HCT116 (cell line): ENCODE results near the gene ABTB1. TPM values are rescaled to one million over a fixed set of nuclear protein-coding genes. Genes with fewer than 3 reads are reported as not detected.

Source experiments
- ATAC-seq: fragments of 200-7000 bp; cut with Tn5 transposase; 2 replicates; pipeline ENCODE4 v1.9.1; 2020; ENCODE audit warnings: mild to moderate bottlenecking, moderate library complexity
- BruUV-seq: library from RNA; stranded (reverse); fragments of 400-500 nt; replicated peaks from 2 replicates; lab custom pipeline; 2021; lab: Mats Ljungman, UMichigan
- CTCF ChIA-PET: fragments of 300-600 bp; sonication (Branson Sonifier 250); formaldehyde crosslinking; loops from one replicate; lab custom pipeline; 2021; ENCODE audit warnings: antibody characterized with exemption; lab: Charles Lee
- POLR2A ChIA-PET: fragments of 300-600, 350-600 bp; sonication (Branson Sonifier 250); formaldehyde crosslinking; loops from one replicate; lab custom pipeline; 2021; ENCODE audit warnings: antibody characterized with exemption; lab: Charles Lee
- RAD21 ChIA-PET, 2 experiments: fragments of 300-600 bp; sonication (Branson Sonifier 250); formaldehyde crosslinking; loops; one replicate each; lab custom pipeline; 2023; ENCODE audit warnings: low total read pairs in 2 of 2; ENCODE audit not compliant: uncharacterized antibody in 2 of 2, unreplicated experiment in 2 of 2, low non-redundant PET in 1 of 2; lab: Charles Lee
- DNase-seq: peaks from one replicate; pipeline ENCODE4 v3.0.0-alpha.2; 2010; ENCODE audit warnings: low read depth, low spot score
- H2AFZ ChIP-seq: fragments of 200-600 bp; shearing (Covaris generic), sonication (generic); 2 replicates; pipeline ENCODE4 v1.6.1; 2017; ENCODE audit warnings: low read depth, mixed run types, mixed read lengths, antibody characterized with exemption, low read length; ENCODE audit not compliant: poor library complexity, severe bottlenecking
- H3K27ac ChIP-seq: 2 replicates; pipeline ENCODE4 v1.5.1; 2012; ENCODE audit warnings: low read depth, low read length
- H3K27me3 ChIP-seq: fragments of 200-600 bp; sonication (generic); 2 replicates; pipeline ENCODE4 v1.6.1; 2016; ENCODE audit warnings: mixed run types, low read length, mixed read lengths; ENCODE audit not compliant: insufficient read depth
- H3K36me3 ChIP-seq, 2 experiments: fragments of 200-500 bp in 1 of 2; fragments of 200-600 bp in 1 of 2; sonication (Bioruptor generic) in 1 of 2; sonication (generic) in 1 of 2; 2 replicates each; pipeline versions ENCODE4 v1.5.1 to v1.6.1; 2014 to 2016; ENCODE audit warnings: low read length in 2 of 2, inconsistent platforms in 1 of 2, mixed read lengths in 1 of 2, mixed run types in 1 of 2; ENCODE audit not compliant: insufficient read depth in 2 of 2, control insufficient read depth in 1 of 2
- H3K4me1 ChIP-seq, 2 experiments: fragments of 200-600 bp in 1 of 2; sonication (generic) in 1 of 2; 2 replicates each; pipeline versions ENCODE4 v1.5.1 to v1.6.1; 2012 to 2017; ENCODE audit warnings: low read length in 2 of 2, inconsistent platforms in 1 of 2, mild to moderate bottlenecking in 1 of 2, mixed read lengths in 1 of 2, mixed run types in 1 of 2, moderate library complexity in 1 of 2; ENCODE audit not compliant: insufficient read depth in 2 of 2, control insufficient read depth in 1 of 2
- H3K4me2 ChIP-seq: fragments of 200-600 bp; sonication (generic); 2 replicates; pipeline ENCODE4 v1.6.1; 2017; ENCODE audit warnings: mixed run types, low read length, mixed read lengths
- H3K4me3 ChIP-seq, 2 experiments: fragments of 200-600 bp in 1 of 2; sonication (generic) in 1 of 2; replicated peaks in 1 of 2; 2 replicates each; pipeline ENCODE4 v1.5.1; 2011 to 2016; ENCODE audit warnings: low read length in 2 of 2, control low read depth in 1 of 2, low read depth in 1 of 2, mild to moderate bottlenecking in 1 of 2, mixed read lengths in 1 of 2, mixed run types in 1 of 2
- H3K79me2 ChIP-seq: fragments of 200-600 bp; sonication (generic); 2 replicates; pipeline ENCODE4 v1.6.1; 2017; ENCODE audit warnings: mild to moderate bottlenecking, mixed run types, low read length, moderate library complexity, mixed read lengths; ENCODE audit not compliant: insufficient read depth
- H3K9ac ChIP-seq: fragments of 200-600 bp; sonication (generic); 2 replicates; pipeline ENCODE4 v1.6.1; 2016; ENCODE audit warnings: low read length, mixed read lengths
- H3K9me2 ChIP-seq: fragments of 200-600 bp; sonication (generic), shearing (Covaris generic); 2 replicates; pipeline ENCODE4 v1.6.1; 2017; ENCODE audit warnings: mixed run types, mild to moderate bottlenecking, moderate library complexity; ENCODE audit not compliant: insufficient read depth
- H3K9me3 ChIP-seq, 2 experiments: fragments of 200-500 bp in 1 of 2; fragments of 200-600 bp in 1 of 2; sonication (Bioruptor generic) in 1 of 2; sonication (generic) in 1 of 2; 2 replicates each; pipeline ENCODE4 v1.6.1; 2014 to 2017; ENCODE audit warnings: low read length in 2 of 2, mixed read lengths in 2 of 2, inconsistent platforms in 1 of 2, low read depth in 1 of 2, mild to moderate bottlenecking in 1 of 2, mixed run types in 1 of 2, moderate library complexity in 1 of 2; ENCODE audit not compliant: control insufficient read depth in 1 of 2, insufficient read depth in 1 of 2
- H4K20me1 ChIP-seq: fragments of 200-600 bp; sonication (generic), shearing (Covaris generic); 2 replicates; pipeline ENCODE4 v1.6.1; 2017; ENCODE audit warnings: mixed run types, mild to moderate bottlenecking, moderate library complexity; ENCODE audit not compliant: insufficient read depth
- CEBPB ChIP-seq: IDR thresholded peaks from 2 replicates; pipeline ENCODE4 v1.6.1; 2012; ENCODE audit warnings: low read depth
- EGR1 ChIP-seq: IDR thresholded peaks from 2 replicates; pipeline ENCODE4 v1.6.1; 2012; ENCODE audit warnings: low read depth
- EZH2 ChIP-seq: fragments of 200-600 bp; sonication (generic); IDR thresholded peaks from 2 replicates; pipeline ENCODE4 v1.6.1; 2017; ENCODE audit warnings: antibody characterized with exemption, mixed run types
- EZH2phosphoT487 ChIP-seq: fragments of 200-600 bp; IDR thresholded peaks from 2 replicates; pipeline ENCODE4 v1.6.1; 2018; ENCODE audit warnings: antibody characterized with exemption, borderline replicate concordance
- FOSL1 ChIP-seq: IDR thresholded peaks from 2 replicates; pipeline ENCODE4 v1.6.1; 2012; ENCODE audit warnings: low read depth
- JUND ChIP-seq: IDR thresholded peaks from 2 replicates; pipeline ENCODE4 v1.6.1; 2012
- RAD21 ChIP-seq: IDR thresholded peaks from 2 replicates; pipeline ENCODE4 v1.6.1; 2012; ENCODE audit warnings: low read depth, mild to moderate bottlenecking
- REST ChIP-seq: IDR thresholded peaks from 2 replicates; pipeline ENCODE4 v1.6.1; 2012; ENCODE audit warnings: low read depth
- SP1 ChIP-seq: IDR thresholded peaks from 2 replicates; pipeline ENCODE4 v1.6.1; 2012; ENCODE audit warnings: low read depth
- SRF ChIP-seq: IDR thresholded peaks from 2 replicates; pipeline ENCODE4 v1.6.1; 2012; ENCODE audit warnings: low read depth
- YY1 ChIP-seq: IDR thresholded peaks from 2 replicates; pipeline ENCODE4 v1.6.1; 2011; ENCODE audit warnings: low read length, low read depth, moderate library complexity, mild to moderate bottlenecking; ENCODE audit not compliant: insufficient replicate concordance; ENCODE audit errors: extremely low read depth
- ZBTB33 ChIP-seq: IDR thresholded peaks from 2 replicates; pipeline ENCODE4 v1.6.1; 2011; ENCODE audit warnings: mild to moderate bottlenecking, low read length, moderate library complexity; ENCODE audit not compliant: insufficient replicate concordance; ENCODE audit errors: extremely low read depth
- ZNF274 ChIP-seq: fragments of 200-500 bp; sonication (Bioruptor generic); IDR thresholded peaks from 2 replicates; pipeline ENCODE4 v1.6.1; 2014; ENCODE audit warnings: mild to moderate bottlenecking, low read depth, low read length, inconsistent platforms
- intact Hi-C: fragments of 100-400 bp; cut with micrococcal nuclease; formaldehyde crosslinking; loops from 2 replicates; pipeline ENCODE4 v1.10.0; 2022
- total RNA-seq: library from RNA; stranded (reverse); gene quantifications from one replicate; pipeline ENCODE4 v1.2.1, GENCODE V29; 2021; ENCODE audit not compliant: unreplicated experiment
- TF ChIP-seq, protein P1 (sequence below), 3 experiments: fragments of 200-600 bp in 1 of 3; sonication (generic) in 1 of 3; IDR thresholded peaks in 2 of 3; conservative IDR thresholded peaks in 1 of 3; 2 replicates each; pipeline ENCODE4 v1.5.1; 2012 to 2017; ENCODE audit warnings: low read depth in 2 of 3, low read length in 2 of 3, antibody characterized with exemption in 1 of 3, borderline replicate concordance in 1 of 3, control low read depth in 1 of 3, mild to moderate bottlenecking in 1 of 3, mixed read lengths in 1 of 3, mixed run types in 1 of 3, moderate library complexity in 1 of 3; ENCODE audit not compliant: insufficient read depth in 1 of 3
- TF ChIP-seq, protein P2 (sequence below): IDR thresholded peaks from 2 replicates; pipeline ENCODE4 v1.6.1; 2012

The ABTB1 gene
- total RNA-seq, 1 experiment from 2014 or later = 19.4 TPM

- H2AFZ ChIP-seq = no peak overlapping the region
- no peak overlapping the region for H3K4me2 ChIP-seq
- DNase-seq (no peak), ATAC-seq (no peak)
- TF ChIP-seq EGR1 (no peak), CEBPB (no peak), ZBTB33 (no peak), EZH2 (no peak), YY1 (no peak), EZH2phosphoT487 (no peak), JUND (no peak), REST (no peak), SP1 (no peak), SRF (no peak), FOSL1 (no peak), RAD21 (no peak), ZNF274 (no peak)
- TF ChIP-seq, protein P1, sequence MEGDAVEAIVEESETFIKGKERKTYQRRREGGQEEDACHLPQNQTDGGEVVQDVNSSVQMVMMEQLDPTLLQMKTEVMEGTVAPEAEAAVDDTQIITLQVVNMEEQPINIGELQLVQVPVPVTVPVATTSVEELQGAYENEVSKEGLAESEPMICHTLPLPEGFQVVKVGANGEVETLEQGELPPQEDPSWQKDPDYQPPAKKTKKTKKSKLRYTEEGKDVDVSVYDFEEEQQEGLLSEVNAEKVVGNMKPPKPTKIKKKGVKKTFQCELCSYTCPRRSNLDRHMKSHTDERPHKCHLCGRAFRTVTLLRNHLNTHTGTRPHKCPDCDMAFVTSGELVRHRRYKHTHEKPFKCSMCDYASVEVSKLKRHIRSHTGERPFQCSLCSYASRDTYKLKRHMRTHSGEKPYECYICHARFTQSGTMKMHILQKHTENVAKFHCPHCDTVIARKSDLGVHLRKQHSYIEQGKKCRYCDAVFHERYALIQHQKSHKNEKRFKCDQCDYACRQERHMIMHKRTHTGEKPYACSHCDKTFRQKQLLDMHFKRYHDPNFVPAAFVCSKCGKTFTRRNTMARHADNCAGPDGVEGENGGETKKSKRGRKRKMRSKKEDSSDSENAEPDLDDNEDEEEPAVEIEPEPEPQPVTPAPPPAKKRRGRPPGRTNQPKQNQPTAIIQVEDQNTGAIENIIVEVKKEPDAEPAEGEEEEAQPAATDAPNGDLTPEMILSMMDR (IDR thresholded peaks at IDR 0.05 in 2 of 3, conservative IDR thresholded peaks at IDR 0.05 in 1 of 3; ENCODE audit: borderline replicate concordance in 1 of 3, insufficient read depth in 1 of 3, low read depth in 2 of 3, low read length in 2 of 3) = no peak
- TF ChIP-seq, protein P2, sequence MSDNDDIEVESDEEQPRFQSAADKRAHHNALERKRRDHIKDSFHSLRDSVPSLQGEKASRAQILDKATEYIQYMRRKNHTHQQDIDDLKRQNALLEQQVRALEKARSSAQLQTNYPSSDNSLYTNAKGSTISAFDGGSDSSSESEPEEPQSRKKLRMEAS = no peak
- H3K4me1 ChIP-seq = peaks cover 2 to 29% of the 10 kb centered on the region in 2 experiments; a peak in 2 of 4 replicates
- ChIA-PET CTCF (interaction anchor here (3.0 kb wide), 1 partner anchor 261 kb away, joined by 17 read pairs; no protein-coding TSS in a partner anchor), POLR2A (no interaction called here), RAD21 (no interaction called here)
- no peaks in the 10 kb centered on the region for H3K27me3 ChIP-seq
- no peak overlapping the region for H3K27ac ChIP-seq
- H3K9ac ChIP-seq = no peak overlapping the region
- H3K9me2 ChIP-seq = no peaks in the 10 kb centered on the region
- intact Hi-C loops = no loop called here
- no peaks in the 10 kb centered on the region for H4K20me1 ChIP-seq
- H3K9me3 ChIP-seq = no peaks in the 10 kb centered on the region
- no TSS peak for BruUV-seq
- no peak overlapping the region for H3K4me3 ChIP-seq
- H3K79me2 ChIP-seq = no peaks in the 10 kb centered on the region
- H3K36me3 ChIP-seq = no peaks in the 10 kb centered on the region
Measured at GRCh38 chr3:127698286-127698685, 25.5 kb downstream of the ABTB1 start.
